Measurements from ENCODE around the gene AKR1B1. TPM values are rescaled to one million over a fixed set of nuclear protein-coding genes. Genes with fewer than 3 reads are reported as not detected.

AKR1B1 gene
- total RNA-seq, 1 experiment from 2014 or later, result 166 TPM

DNA sequence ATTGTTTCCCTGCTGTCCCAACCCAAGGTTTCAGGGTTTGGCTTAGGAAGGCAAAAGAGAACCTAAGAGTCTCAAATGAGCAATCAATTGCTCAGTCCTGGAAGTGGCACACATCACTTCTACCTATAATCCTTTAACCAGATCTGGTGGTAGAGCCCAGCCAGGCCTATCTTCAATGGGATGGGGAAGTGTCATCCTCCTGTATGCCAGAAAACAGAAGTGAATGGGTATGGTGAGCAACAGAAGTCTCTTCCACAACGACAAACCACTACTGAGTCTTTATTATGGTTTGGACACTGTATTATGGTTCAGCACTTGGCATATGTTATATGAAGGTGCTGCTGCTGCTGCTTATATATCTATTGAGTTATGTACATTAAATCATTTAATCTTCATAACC, 3.0 kb upstream of the AKR1B1 start:
- Histone ChIP-seq H3K23ac (ENCODE audit: insufficient read length, low read depth, low read length) (no peak overlapping the region), H3K4ac (ENCODE audit: low read depth, low read length) (no peak overlapping the region), H4K5ac (ENCODE audit: insufficient read length, low read depth, low read length) (no peak overlapping the region), H2BK5ac (ENCODE audit: insufficient read length, low read length) (no peak overlapping the region), H3K23me2 (ENCODE audit: insufficient read length, low read depth, low read length, poor library complexity, severe bottlenecking) (peaks cover 4% of the 10 kb centered on the region), H3K79me1 (ENCODE audit: insufficient read depth, low read depth, low read length, poor library complexity, severe bottlenecking) (no peaks in the 10 kb centered on the region), H3K14ac (ENCODE audit: insufficient read depth, low read length) (no peak overlapping the region), H3K9ac (ENCODE audit: extremely low read depth, insufficient read length, low read length) (no peak overlapping the region), H3K18ac (ENCODE audit: insufficient read length, low read depth, low read length) (no peak overlapping the region), H4K8ac (replicated peaks; ENCODE audit: insufficient read length, low read depth, low read length) (no peak overlapping the region), H3K27me3 (ENCODE audit: insufficient read depth, low read length) (no peaks in the 10 kb centered on the region; the same call in 1 of the 2 replicates), H3K9me3 (ENCODE audit: control insufficient read depth, low read depth, low read length) (no peaks in the 10 kb centered on the region), H4K91ac (ENCODE audit: insufficient read length, low read depth, low read length) (no peak overlapping the region), H2BK15ac (ENCODE audit: low read depth, low read length) (no peak overlapping the region), H3K27ac (ENCODE audit: insufficient read length, low read depth, low read length) (no peak overlapping the region), H4K20me1 (ENCODE audit: control insufficient read depth, insufficient read depth, insufficient read length) (no peaks in the 10 kb centered on the region), H3K4me2 (ENCODE audit: insufficient read depth, insufficient read length, low read length) (no peak overlapping the region), H2AFZ (ENCODE audit: low read length) (no peak overlapping the region), H2BK20ac (ENCODE audit: low read depth, low read length, poor library complexity, severe bottlenecking) (no peak overlapping the region), H3T11ph (ENCODE audit: low read length) (no peak overlapping the region), H3K79me2 (ENCODE audit: insufficient read depth, low read length) (no peaks in the 10 kb centered on the region), H2BK120ac (ENCODE audit: low read depth, low read length, poor library complexity, severe bottlenecking) (no peak overlapping the region), H3K4me1 (ENCODE audit: insufficient read depth, low read length) (no peaks in the 10 kb centered on the region), H2BK12ac (ENCODE audit: insufficient read length, low read depth, low read length) (no peak overlapping the region), H3K56ac (ENCODE audit: insufficient read length, low read depth, low read length) (no peak overlapping the region), H2AK5ac (ENCODE audit: insufficient read length, low read length) (no peak overlapping the region)
- TF ChIP-seq, protein P1, sequence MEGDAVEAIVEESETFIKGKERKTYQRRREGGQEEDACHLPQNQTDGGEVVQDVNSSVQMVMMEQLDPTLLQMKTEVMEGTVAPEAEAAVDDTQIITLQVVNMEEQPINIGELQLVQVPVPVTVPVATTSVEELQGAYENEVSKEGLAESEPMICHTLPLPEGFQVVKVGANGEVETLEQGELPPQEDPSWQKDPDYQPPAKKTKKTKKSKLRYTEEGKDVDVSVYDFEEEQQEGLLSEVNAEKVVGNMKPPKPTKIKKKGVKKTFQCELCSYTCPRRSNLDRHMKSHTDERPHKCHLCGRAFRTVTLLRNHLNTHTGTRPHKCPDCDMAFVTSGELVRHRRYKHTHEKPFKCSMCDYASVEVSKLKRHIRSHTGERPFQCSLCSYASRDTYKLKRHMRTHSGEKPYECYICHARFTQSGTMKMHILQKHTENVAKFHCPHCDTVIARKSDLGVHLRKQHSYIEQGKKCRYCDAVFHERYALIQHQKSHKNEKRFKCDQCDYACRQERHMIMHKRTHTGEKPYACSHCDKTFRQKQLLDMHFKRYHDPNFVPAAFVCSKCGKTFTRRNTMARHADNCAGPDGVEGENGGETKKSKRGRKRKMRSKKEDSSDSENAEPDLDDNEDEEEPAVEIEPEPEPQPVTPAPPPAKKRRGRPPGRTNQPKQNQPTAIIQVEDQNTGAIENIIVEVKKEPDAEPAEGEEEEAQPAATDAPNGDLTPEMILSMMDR (conservative IDR thresholded peaks at IDR 0.05), result no peak
- no CpG with 5 or more reads among the region's 1 CpG for WGBS (ENCODE audit: extremely low coverage, insufficient read length, low lambda C conversion rate)
- Mint-ChIP-seq H3K4me3 (no peak overlapping the region), H3K9me3 (peaks cover 9 to 13% of the 10 kb centered on the region in 2 experiments; a peak in 4 of 5 replicates), H3K4me1 (peaks cover 15 to 16% of the 10 kb centered on the region in 2 experiments), H3K36me3 (ENCODE audit: insufficient read depth in 1 of 3, low read depth in 3 of 3) (peaks cover 7 to 12% (median 9%) of the 10 kb centered on the region in 3 experiments), H3K27ac (no peak overlapping the region), H3K27me3 (ENCODE audit: low read depth) (peaks cover 15% of the 10 kb centered on the region)
- no peak for DNase-seq

All from H9 (cell line).